Activated CD4-positive, alpha-beta T cell treated with anti-CD3 and anti-CD28 coated beads, Interleukin-2, Interleukin-6, amounts not matched to agents 100 ng/mL and 50 ng/mL, durations not matched to agents 16 hours and 8 hours (primary cell): ENCODE measurements around the gene EEF1A2.

Experiments used
- DNase-seq: peaks from one replicate; pipeline ENCODE4 v3.0.0-alpha.2; 2020

EEF1A2 gene

GRCh38 chr20:63447320-63447719 lies 51.6 kb downstream of the EEF1A2 start:
- no peak for DNase-seq

GRCh38 chr20:63446216-63447024 lies 52.5 kb downstream of the EEF1A2 start:
- DNase-seq: no peak

- DNase-seq: no peak
Measured at GRCh38 chr20:63445075-63445734, 53.7 kb downstream of the EEF1A2 start.

GRCh38 chr20:63444548-63444947 lies 54.3 kb downstream of the EEF1A2 start:
- DNase-seq: no peak

GRCh38 chr20:63443606-63444395 lies 55.1 kb downstream of the EEF1A2 start:
- DNase-seq: no peak

- peak; percentile 47 for DNase-seq
Measured at GRCh38 chr20:63442100-63442493, 56.8 kb downstream of the EEF1A2 start.

- DNase-seq: no peak
Measured at GRCh38 chr20:63441136-63442099, 57.5 kb downstream of the EEF1A2 start.

GRCh38 chr20:63440366-63440955 lies 58.4 kb downstream of the EEF1A2 start:
- no peak for DNase-seq

- DNase-seq: no peak
Measured at GRCh38 chr20:63439866-63440265, 59.0 kb downstream of the EEF1A2 start.

GRCh38 chr20:63438121-63438520 lies 60.8 kb downstream of the EEF1A2 start:
- no peak for DNase-seq
